Activated CD8-positive, alpha-beta memory T cell treated with anti-CD3 and anti-CD28 coated beads for 24 hours (primary cell): Measurements from ENCODE around the gene ZNF480.

Experiments used
- DNase-seq: peaks from one replicate; pipeline ENCODE4 v3.0.0-alpha.2; 2020

The ZNF480 gene

DNA sequence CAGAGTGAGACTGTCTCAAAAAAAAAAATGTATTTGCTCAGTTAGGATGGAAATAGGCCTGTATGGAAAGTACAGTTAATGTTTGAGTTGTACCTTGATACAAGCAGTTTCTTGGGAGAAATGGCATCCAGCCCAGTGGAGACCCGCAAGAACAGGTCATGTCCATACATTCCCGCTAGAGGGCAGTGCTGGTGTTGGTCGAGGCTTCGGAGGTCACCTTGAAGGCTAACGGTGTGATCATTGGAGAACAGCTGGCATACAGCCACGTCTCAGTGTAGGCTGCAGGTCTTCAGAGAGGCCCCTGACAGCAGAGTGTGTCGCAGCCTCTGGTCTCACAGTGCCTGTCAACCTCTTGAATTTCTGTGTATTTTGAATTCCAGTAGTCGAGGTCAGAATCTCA is 46.6 kb downstream of the ZNF480 start:
- DNase-seq: peak; percentile 70

DNA sequence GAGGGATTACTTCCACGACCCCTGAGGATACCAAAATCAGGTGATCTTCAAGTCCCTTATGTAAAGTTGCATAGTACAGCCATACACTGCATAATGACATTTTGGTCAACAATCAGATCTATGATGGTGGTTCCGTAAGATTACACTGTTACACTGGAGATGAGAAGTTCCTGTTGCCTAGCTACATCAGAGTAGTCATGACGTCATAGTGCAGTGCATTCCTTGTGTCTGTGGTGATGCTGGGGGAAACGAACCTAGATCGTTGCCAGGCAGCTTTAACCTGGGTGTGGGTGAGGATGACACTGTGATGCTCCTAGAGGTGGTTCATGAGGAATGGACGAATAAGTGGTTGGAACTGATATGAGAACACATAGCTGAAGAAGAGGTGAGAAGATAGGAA is 48.2 kb downstream of the ZNF480 start:
- DNase-seq: no peak

DNA sequence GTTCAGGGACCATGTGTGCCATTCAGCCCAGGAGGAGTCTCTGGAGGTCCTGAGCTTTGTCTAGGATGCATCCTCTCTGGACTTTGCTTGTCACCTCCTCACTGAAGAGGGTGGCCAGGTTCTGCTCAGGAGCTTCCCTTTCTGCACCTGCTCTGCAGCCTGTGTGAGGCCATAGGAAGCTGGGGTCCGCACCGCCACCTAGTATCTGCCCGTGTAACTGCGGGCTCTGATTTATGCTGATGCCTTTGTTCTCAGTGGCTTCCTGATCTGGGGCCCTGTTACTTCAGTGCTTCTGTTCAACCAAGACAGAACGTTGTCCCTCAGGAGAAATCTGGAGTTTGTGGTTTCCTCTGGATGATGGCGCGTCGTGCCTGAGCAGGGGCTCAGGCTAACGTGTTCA is 54.5 kb downstream of the ZNF480 start:
- no peak for DNase-seq

DNA sequence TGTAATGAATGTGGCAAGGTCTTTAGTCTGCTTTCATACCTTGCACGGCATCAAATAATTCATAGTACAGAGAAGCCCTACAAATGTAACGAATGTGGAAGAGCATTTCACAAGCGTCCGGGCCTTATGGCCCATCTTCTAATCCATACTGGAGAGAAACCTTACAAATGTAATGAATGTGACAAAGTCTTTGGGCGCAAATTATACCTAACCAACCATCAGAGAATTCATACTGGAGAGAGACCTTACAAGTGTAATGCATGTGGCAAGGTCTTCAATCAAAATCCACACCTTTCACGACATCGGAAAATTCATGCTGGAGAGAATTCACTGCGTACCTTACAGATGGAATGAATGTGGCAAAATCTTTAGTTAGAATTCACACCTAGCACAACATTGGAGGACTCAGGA is 69.5 kb downstream of the ZNF480 start:
- no peak for DNase-seq

DNA sequence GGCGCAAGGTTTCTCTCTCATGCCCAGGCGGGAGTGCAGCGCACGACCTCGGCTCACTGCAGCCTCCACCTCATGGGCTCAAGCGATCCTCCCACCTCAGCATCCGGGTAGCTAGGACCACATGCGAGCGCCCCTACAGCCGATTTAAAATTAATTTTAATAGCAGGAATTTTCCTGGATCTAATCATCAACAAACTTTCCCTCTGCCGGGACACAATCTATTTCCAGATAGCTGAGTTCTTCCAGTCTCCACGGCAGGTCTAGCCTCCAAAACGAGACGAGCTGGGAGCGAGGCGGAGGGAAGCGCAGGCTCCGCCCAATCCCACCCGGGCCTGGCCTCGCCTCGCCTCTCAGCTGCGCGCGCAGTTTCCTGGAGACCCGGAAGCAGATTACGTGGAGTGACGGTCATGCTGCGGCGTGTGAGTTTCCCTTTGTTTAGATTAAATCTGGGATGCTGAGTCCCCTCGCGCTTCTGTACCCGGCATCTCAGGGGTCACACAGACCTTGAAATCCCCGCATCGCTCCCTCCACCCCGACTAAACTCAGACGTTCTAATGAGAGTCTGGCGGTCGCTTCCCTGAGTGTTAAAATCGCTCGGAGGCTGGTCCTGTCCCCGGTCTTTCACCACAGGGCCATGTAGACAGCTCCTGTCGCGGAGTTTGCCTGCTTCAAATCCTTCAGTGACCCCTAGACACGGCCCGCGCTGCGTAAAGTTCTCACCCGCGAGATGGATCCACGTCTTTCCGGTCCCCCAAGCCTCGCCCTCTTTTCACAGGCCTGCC is 72.8 kb downstream of the ZNF480 start, which contains the start of gene ZNF880:
Gene ZNF880 (plus strand): TSS at position 365 of the 782 bp plus-strand sequence. CDS start 43 bp downstream, at position 408.
- peak; percentile 95 for DNase-seq

DNA sequence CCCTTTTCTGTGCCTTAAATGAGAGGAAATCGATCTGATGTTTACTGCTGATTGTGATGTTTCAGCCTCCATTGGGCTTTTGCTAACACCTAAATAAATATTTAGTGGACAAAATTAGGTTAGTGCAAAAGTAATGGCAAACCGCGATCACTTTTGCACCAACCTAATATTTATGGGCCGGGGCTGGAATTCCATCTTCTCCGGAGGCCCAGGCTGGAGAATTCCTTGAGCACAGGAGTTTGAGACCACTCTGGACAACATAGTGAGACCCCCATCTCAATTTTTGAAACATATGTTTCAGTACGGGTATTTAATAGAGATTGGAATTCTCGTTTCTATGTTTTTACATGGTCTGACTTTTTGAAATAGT is 73.4 kb downstream of the ZNF480 start:
- DNase-seq: no peak
